Ishikawa (cell line): ENCODE data around the gene SPAG7.

Source experiments
- CEBPB ChIP-seq: IDR thresholded peaks from 2 replicates; pipeline ENCODE4 v1.6.1; 2012
- CREB1 ChIP-seq: IDR thresholded peaks from 2 replicates; pipeline ENCODE4 v1.6.1; 2012; ENCODE audit warnings: low read depth
- EGR1 ChIP-seq: IDR thresholded peaks from 2 replicates; pipeline ENCODE4 v1.6.1; 2012
- EP300 ChIP-seq: IDR thresholded peaks from 2 replicates; pipeline ENCODE4 v1.6.1; 2012; ENCODE audit warnings: borderline replicate concordance
- FOXM1 ChIP-seq: IDR thresholded peaks from 2 replicates; pipeline ENCODE4 v1.6.1; 2012; ENCODE audit warnings: low read depth, borderline replicate concordance
- MAX ChIP-seq: IDR thresholded peaks from 2 replicates; pipeline ENCODE4 v1.6.1; 2012
- NFIC ChIP-seq: IDR thresholded peaks from 2 replicates; pipeline ENCODE4 v1.6.1; 2012
- RAD21 ChIP-seq: IDR thresholded peaks from 2 replicates; pipeline ENCODE4 v1.6.1; 2012; ENCODE audit warnings: low read depth
- REST ChIP-seq: IDR thresholded peaks from 2 replicates; pipeline ENCODE4 v1.6.1; 2012; ENCODE audit warnings: low read depth, mild to moderate bottlenecking
- TAF1 ChIP-seq: IDR thresholded peaks from 2 replicates; pipeline ENCODE4 v1.6.1; 2012; ENCODE audit warnings: low read depth, mild to moderate bottlenecking
- TCF12 ChIP-seq: IDR thresholded peaks from 2 replicates; pipeline ENCODE4 v1.6.1; 2012; ENCODE audit warnings: low read depth
- TEAD4 ChIP-seq: IDR thresholded peaks from 2 replicates; pipeline ENCODE4 v1.6.1; 2012
- YY1 ChIP-seq: IDR thresholded peaks from 2 replicates; pipeline ENCODE4 v1.6.1; 2012; ENCODE audit warnings: low read depth
- ZBTB7A ChIP-seq: IDR thresholded peaks from 2 replicates; pipeline ENCODE4 v1.6.1; 2012; ENCODE audit warnings: low read depth
- TF ChIP-seq, protein P1 (sequence below): IDR thresholded peaks from 2 replicates; pipeline ENCODE4 v1.6.1; 2012

The SPAG7 gene

GRCh38 chr17:4987767-4988567 is 20.4 kb upstream of the SPAG7 start:
- TF ChIP-seq YY1: no peak
- TF ChIP-seq CREB1: no peak
- no peak for TF ChIP-seq EP300
- no peak for TF ChIP-seq NFIC
- no peak for TF ChIP-seq RAD21
- TF ChIP-seq FOXM1: no peak
- TF ChIP-seq MAX: no peak
- TF ChIP-seq EGR1: no peak
- TF ChIP-seq TEAD4: no peak

- no peak for TF ChIP-seq EP300
- peak; percentile 38; the same call in 1 of the 2 replicates for TF ChIP-seq TCF12
- peak; percentile 84 for TF ChIP-seq YY1
- TF ChIP-seq FOXM1: 0 out of 2 replicates have a peak, but pooled peaks have one; percentile 25
- peak; percentile 64; the same call in 1 of the 2 replicates for TF ChIP-seq TAF1
- TF ChIP-seq CREB1: peak; percentile 80
- no peak for TF ChIP-seq CEBPB
- no peak for TF ChIP-seq TEAD4
- TF ChIP-seq NFIC: peak; percentile 42; the same call in 1 of the 2 replicates
- TF ChIP-seq EGR1: peak; percentile 68
- TF ChIP-seq RAD21: peak; percentile 25; the same call in 1 of the 2 replicates
- TF ChIP-seq REST: no peak
- TF ChIP-seq, protein P1, sequence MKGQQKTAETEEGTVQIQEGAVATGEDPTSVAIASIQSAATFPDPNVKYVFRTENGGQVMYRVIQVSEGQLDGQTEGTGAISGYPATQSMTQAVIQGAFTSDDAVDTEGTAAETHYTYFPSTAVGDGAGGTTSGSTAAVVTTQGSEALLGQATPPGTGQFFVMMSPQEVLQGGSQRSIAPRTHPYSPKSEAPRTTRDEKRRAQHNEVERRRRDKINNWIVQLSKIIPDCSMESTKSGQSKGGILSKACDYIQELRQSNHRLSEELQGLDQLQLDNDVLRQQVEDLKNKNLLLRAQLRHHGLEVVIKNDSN: peak; percentile 39; the same call in 1 of the 2 replicates
- TF ChIP-seq ZBTB7A: peak; percentile 92
- peak; percentile 79 for TF ChIP-seq MAX
Measured at GRCh38 chr17:4986951-4987766, 19.5 kb upstream of the SPAG7 start, which contains the start of gene CAMTA2. Gene CAMTA2, minus strand, starts transcription at chr17:4987675. Its CDS starts 1,453 bp downstream, at chr17:4986222.

DNA sequence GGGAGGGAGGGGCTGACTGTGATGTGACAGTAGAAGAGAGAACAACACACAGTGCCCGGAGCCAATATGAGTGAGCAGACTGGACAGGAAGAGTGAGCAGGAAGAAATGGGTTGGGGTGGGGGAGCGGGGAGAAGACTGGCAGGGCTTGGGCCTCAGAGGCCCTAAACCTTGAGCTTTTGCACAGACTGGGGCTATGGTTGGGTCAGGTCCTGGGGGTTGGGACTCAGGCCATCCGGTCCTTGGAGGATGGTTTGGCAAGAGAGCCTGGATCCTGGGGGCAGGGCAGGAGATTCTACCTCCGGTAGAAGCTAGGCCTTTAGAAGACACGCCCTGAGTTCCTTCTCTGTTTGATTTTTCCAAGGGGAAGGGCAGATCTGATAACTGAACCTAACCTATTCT is 18.8 kb upstream of the SPAG7 start:
- TF ChIP-seq REST: no peak

DNA sequence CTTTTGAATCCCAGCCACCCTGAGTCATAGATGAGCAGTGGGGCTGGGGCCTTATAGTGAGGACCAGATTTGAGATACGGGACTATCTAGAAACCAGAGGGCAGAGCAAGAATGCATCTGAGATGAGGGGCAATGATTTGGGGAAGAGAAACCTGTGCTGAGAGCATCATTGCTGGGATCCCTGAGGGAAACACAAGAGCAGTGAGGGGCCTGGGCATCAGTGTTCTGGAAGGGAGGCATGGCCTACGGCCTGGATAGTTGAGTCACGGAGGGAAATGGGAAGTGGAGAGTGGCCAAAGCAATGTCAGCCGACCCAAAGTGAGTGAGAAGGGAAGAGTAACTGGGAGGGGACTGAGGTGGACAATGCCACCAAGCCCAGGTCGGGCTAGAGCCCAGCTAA is 14.7 kb upstream of the SPAG7 start:
- TF ChIP-seq ZBTB7A (no peak), CREB1 (no peak), MAX (no peak), CEBPB (no peak), TCF12 (no peak), EGR1 (no peak), TAF1 (no peak), REST (no peak), NFIC (no peak), TEAD4 (no peak), FOXM1 (no peak), RAD21 (no peak), YY1 (no peak), EP300 (no peak)
- TF ChIP-seq, protein P1: no peak
